Neural crest cell (in vitro differentiated cells): Measurements from ENCODE around the gene NGEF. TPM values are rescaled to one million over a fixed set of nuclear protein-coding genes. Genes with fewer than 3 reads are reported as not detected.
A peak's percentile ranks its signal among the peaks of the same experiment; 100 is the strongest.

Experiments
- DNase-seq: peaks from one replicate; pipeline ENCODE4 v3.0.0; 2021; ENCODE audit warnings: low read depth, mixed read lengths, low spot score
- H3K27ac Mint-ChIP-seq: one replicate; pipeline ENCODE4 v1.8.0; 2021; ENCODE audit warnings: mild to moderate bottlenecking, mixed read lengths; ENCODE audit not compliant: unreplicated experiment
- H3K27me3 Mint-ChIP-seq: 2 replicates; pipeline ENCODE4 v1.8.0; 2021; ENCODE audit warnings: low read depth, mild to moderate bottlenecking, mixed read lengths
- H3K36me3 Mint-ChIP-seq: 2 replicates; pipeline ENCODE4 v1.8.0; 2021; ENCODE audit warnings: low read depth, mild to moderate bottlenecking, mixed read lengths
- H3K4me1 Mint-ChIP-seq: 2 replicates; pipeline ENCODE4 v1.8.0; 2021; ENCODE audit warnings: mixed read lengths
- H3K4me3 Mint-ChIP-seq: one replicate; pipeline ENCODE4 v1.8.0; 2021; ENCODE audit warnings: mild to moderate bottlenecking, mixed read lengths
- H3K9me3 Mint-ChIP-seq: 2 replicates; pipeline ENCODE4 v1.8.0; 2021; ENCODE audit warnings: mixed read lengths
- total RNA-seq: library from RNA; stranded (reverse); gene quantifications from 2 replicates; pipeline ENCODE4 v1.2.1, GENCODE V29; 2021
- TF ChIP-seq, protein P1 (sequence below): fragments of 200-600 bp; sonication (generic); conservative IDR thresholded peaks from 2 replicates; pipeline ENCODE4 v1.5.0; 2021; ENCODE audit warnings: antibody characterized with exemption, mild to moderate bottlenecking

NGEF gene
- total RNA-seq, 1 donor from 2014 or later = 0.96 TPM

DNA sequence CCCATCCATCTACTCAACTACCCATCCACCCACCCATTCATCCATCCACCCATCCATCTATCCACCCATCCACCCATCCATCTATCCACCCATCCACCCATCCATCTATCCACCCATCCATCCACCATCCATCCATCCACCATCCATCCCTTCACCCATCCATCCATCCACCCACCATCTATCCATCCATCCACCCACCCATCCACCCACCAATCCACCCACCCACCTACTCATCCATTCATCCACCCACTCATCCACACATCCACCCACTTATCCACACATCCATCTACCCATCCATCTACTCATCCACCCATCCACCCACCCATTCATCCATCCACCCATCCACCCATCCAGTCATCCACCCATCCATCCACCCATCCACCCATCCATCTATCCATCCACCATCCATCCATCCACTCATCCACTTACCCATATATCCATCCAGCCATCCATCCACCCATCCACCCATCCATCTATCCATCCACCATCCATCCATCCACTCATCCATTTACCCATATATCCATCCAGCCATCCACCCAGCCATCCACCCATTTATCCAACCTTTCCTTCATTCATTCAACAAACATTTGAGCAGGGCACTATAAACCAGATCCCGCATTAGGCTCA is 2.1 kb upstream of the NGEF start:
- Mint-ChIP-seq H3K36me3 (no peaks in the 10 kb centered on the region), H3K4me3 (no peak overlapping the region), H3K27me3 (no peaks in the 10 kb centered on the region), H3K27ac (peak overlapping the region; percentile 82), H3K4me1 (no peaks in the 10 kb centered on the region), H3K9me3 (peaks cover 7% of the 10 kb centered on the region)
- no peak for DNase-seq
- TF ChIP-seq, protein P1, sequence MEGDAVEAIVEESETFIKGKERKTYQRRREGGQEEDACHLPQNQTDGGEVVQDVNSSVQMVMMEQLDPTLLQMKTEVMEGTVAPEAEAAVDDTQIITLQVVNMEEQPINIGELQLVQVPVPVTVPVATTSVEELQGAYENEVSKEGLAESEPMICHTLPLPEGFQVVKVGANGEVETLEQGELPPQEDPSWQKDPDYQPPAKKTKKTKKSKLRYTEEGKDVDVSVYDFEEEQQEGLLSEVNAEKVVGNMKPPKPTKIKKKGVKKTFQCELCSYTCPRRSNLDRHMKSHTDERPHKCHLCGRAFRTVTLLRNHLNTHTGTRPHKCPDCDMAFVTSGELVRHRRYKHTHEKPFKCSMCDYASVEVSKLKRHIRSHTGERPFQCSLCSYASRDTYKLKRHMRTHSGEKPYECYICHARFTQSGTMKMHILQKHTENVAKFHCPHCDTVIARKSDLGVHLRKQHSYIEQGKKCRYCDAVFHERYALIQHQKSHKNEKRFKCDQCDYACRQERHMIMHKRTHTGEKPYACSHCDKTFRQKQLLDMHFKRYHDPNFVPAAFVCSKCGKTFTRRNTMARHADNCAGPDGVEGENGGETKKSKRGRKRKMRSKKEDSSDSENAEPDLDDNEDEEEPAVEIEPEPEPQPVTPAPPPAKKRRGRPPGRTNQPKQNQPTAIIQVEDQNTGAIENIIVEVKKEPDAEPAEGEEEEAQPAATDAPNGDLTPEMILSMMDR = no peak

DNA sequence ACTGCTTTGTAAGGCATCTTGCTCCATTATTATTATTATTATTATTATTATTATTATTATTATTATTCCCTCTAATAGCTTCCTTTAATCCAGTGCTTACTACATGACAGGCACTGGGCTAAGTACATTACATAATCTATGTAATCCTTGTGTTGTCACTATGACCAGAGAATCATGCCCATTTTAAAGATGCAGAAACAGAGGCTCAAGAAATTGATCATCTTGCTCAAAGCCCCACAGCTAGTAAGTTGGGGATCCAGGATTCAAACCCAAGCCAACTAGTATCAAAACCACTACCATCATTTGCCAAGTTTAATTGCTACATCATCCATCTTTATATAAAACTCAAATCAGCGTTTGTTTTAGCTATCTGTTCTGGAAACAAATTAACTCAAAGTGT is 594 bp upstream of the NGEF start:
- DNase-seq = no peak
- H3K27me3 Mint-ChIP-seq = no peaks in the 10 kb centered on the region
- H3K4me1 Mint-ChIP-seq = no peaks in the 10 kb centered on the region
- no peak overlapping the region for H3K27ac Mint-ChIP-seq
- H3K9me3 Mint-ChIP-seq = peaks cover 7% of the 10 kb centered on the region
- TF ChIP-seq, protein P1 = no peak
- no peaks in the 10 kb centered on the region for H3K36me3 Mint-ChIP-seq
- H3K4me3 Mint-ChIP-seq = no peak overlapping the region

DNA sequence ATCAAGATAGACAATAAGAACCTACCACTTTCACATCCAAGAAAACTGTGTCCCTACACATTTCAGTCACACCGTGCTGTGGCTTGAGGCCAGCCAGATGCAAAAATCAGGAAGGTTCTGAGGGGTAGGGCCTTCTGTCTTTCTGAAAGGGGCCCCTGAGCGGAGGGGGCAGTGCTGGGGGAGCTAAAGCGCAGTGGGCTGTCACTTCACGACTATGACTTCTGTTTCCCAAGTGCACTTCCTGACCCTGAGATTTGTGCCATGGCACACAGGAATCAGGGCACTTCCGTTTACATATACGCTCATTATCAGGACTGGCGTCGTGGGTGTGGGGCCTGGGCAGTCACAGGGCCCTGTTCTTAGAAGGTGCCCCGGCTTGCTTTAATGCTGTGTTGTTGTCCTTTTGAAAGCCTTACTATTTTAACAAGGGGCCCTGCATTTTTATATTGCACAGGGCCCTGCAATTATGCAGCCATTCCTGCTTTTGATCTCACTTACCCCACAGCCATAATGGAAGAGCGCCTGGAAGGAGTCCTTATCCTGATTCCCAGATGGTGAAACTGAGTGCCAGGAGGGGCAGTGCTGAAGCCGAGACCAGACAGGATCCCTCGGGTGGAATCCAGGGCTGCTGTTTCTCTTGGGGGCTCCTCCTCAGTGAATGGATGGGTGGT is 620 bp downstream of the NGEF start:
- TF ChIP-seq, protein P1 = no peak
- no peaks in the 10 kb centered on the region for H3K4me1 Mint-ChIP-seq
- no peak overlapping the region for H3K4me3 Mint-ChIP-seq
- no peak for DNase-seq
- H3K27ac Mint-ChIP-seq = peak overlapping the region; percentile 59
- no peaks in the 10 kb centered on the region for H3K36me3 Mint-ChIP-seq
- H3K9me3 Mint-ChIP-seq = peaks cover 5% of the 10 kb centered on the region
- no peaks in the 10 kb centered on the region for H3K27me3 Mint-ChIP-seq

- Mint-ChIP-seq H3K36me3 (no peaks in the 10 kb centered on the region), H3K27me3 (no peaks in the 10 kb centered on the region), H3K4me3 (no peak overlapping the region), H3K4me1 (no peaks in the 10 kb centered on the region), H3K27ac (no peak overlapping the region), H3K9me3 (peaks cover 4% of the 10 kb centered on the region)
- TF ChIP-seq, protein P1 = no peak
- no peak for DNase-seq
Observed at GRCh38 chr2:233011702-233012131, 1.3 kb downstream of the NGEF start.

DNA sequence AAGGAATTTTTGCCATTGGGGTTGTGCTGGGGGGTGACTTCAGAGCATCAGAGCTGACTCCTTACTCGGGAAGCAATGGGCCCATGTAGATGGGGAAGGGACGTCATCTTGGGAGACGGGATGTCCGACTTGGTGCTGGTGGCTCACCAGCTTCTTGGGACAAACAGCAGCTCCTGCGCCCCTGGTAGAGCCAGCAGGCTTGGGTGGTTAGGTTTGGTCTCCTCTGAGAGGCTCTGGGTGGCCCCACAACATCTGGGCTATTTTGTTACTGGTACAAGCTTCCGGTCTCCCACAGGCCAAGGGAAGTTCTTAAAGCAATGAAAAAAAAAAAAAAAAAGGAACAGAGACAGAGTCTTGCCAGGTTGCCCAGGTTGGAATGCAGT is 1.8 kb downstream of the NGEF start:
- no peak for DNase-seq
- H3K9me3 Mint-ChIP-seq = peaks cover 4% of the 10 kb centered on the region
- H3K27ac Mint-ChIP-seq = no peak overlapping the region
- TF ChIP-seq, protein P1 = no peak
- H3K4me3 Mint-ChIP-seq = no peak overlapping the region
- H3K36me3 Mint-ChIP-seq = no peaks in the 10 kb centered on the region
- H3K27me3 Mint-ChIP-seq = no peaks in the 10 kb centered on the region
- no peaks in the 10 kb centered on the region for H3K4me1 Mint-ChIP-seq
